Measurements from ENCODE around the gene C16orf78.

- TF ChIP-seq EP300 (IDR thresholded peaks at IDR 0.05; ENCODE audit: borderline replicate concordance in 1 of 2, low read depth in 2 of 2, low read length in 2 of 2): no peak
- no peak for TF ChIP-seq RAD21 (IDR thresholded peaks at IDR 0.05 in 1 of 2, conservative IDR thresholded peaks at IDR 0.05 in 1 of 2; ENCODE audit: low read depth in 2 of 2, low read length in 2 of 2)
- no peak for TF ChIP-seq BACH1 (IDR thresholded peaks at IDR 0.05; ENCODE audit: low read length)
- TF ChIP-seq POLR2AphosphoS5 (IDR thresholded peaks at IDR 0.05; ENCODE audit: low read depth, low read length): no peak
- TF ChIP-seq SIN3A (conservative IDR thresholded peaks at IDR 0.05 in 1 of 2, IDR thresholded peaks at IDR 0.05 in 1 of 2; ENCODE audit: low read depth in 1 of 2, low read length in 2 of 2): no peak
- TF ChIP-seq TEAD4 (IDR thresholded peaks at IDR 0.05; ENCODE audit: low read depth, low read length): no peak
- TF ChIP-seq CTCF (IDR thresholded peaks at IDR 0.05; ENCODE audit: control extremely low read depth in 1 of 3, insufficient read depth in 1 of 3, low read depth in 1 of 3, low read length in 3 of 3): no peak
- no peak for TF ChIP-seq POLR2A (IDR thresholded peaks at IDR 0.05; ENCODE audit: control extremely low read depth in 1 of 2, low read depth in 2 of 2, low read length in 2 of 2)
- TF ChIP-seq JUND (IDR thresholded peaks at IDR 0.05; ENCODE audit: low read length): no peak
- TF ChIP-seq KDM1A (IDR thresholded peaks at IDR 0.05; ENCODE audit: borderline replicate concordance, low read length): no peak
- TF ChIP-seq CEBPB (IDR thresholded peaks at IDR 0.05; ENCODE audit: low read depth, low read length): no peak
- no peak for TF ChIP-seq EGR1 (IDR thresholded peaks at IDR 0.05; ENCODE audit: borderline replicate concordance, low read depth, low read length)
- TF ChIP-seq SP4 (IDR thresholded peaks at IDR 0.05; ENCODE audit: low read length): no peak
These were observed 37.8 kb upstream of the C16orf78 start for GRCh38 chr16:49335828-49336227.
